Left lobe of liver (tissue), 2 donors: Measurements from ENCODE around the gene PAGE2. TPM values are rescaled to one million over a fixed set of nuclear protein-coding genes. Genes with fewer than 3 reads are reported as not detected.
"Not testable (repeated sequence)": the region's sequence is repeated elsewhere in the genome, so short reads cannot be mapped to it uniquely, and the experiment has no call there.

Source experiments
- ATAC-seq: fragments of 200-7000 bp; cut with Tn5 transposase; one replicate; pipeline ENCODE4 v1.9.1; 2020; ENCODE audit warnings: mild to moderate bottlenecking, moderate library complexity
- DNase-seq: peaks from one replicate; pipeline ENCODE4 v3.0.0-alpha.2; 2020; ENCODE audit warnings: low spot score
- total RNA-seq: library from RNA; stranded (reverse); gene quantifications from one replicate; pipeline ENCODE4 v1.2.1, GENCODE V29; 2021
- donor health status: DM: no; HTN: no; CAD: no; lungs with moderate emphysema.
- donor health status: DM: no; HTN: yes; CAD: no.

Gene PAGE2
- total RNA-seq, 1 donor from 2014 or later = not detected

- no peak for DNase-seq
- no peak for ATAC-seq
Observed at GRCh38 chrX:55120761-55121358, 32.0 kb downstream of the PAGE2 start.

- no peak for ATAC-seq
- DNase-seq = no peak
Observed at GRCh38 chrX:55123900-55124299, 35.1 kb downstream of the PAGE2 start.

- ATAC-seq (no peak), DNase-seq (no peak)
Observed at GRCh38 chrX:55127692-55128091, 38.9 kb downstream of the PAGE2 start.

- ATAC-seq = no peak
- DNase-seq = no peak
Observed at GRCh38 chrX:55129361-55129760, 40.5 kb downstream of the PAGE2 start.

GRCh38 chrX:55130481-55130880 is 41.7 kb downstream of the PAGE2 start:
- DNase-seq = no peak
- no peak for ATAC-seq

GRCh38 chrX:55132416-55132815 is 43.6 kb downstream of the PAGE2 start:
- no peak for DNase-seq

GRCh38 chrX:55135171-55135570 is 46.4 kb downstream of the PAGE2 start:
- DNase-seq (peak; percentile 58), ATAC-seq (peak; percentile 97)

More at GRCh38 chrX:55132416-55132815, 43.6 kb downstream of the PAGE2 start:
- no peak for ATAC-seq

GRCh38 chrX:55140800-55141199 is 52.0 kb downstream of the PAGE2 start:
- ATAC-seq = not testable (repeated sequence)

More at GRCh38 chrX:55140800-55141199, 52.0 kb downstream of the PAGE2 start:
- not testable (repeated sequence) for DNase-seq

Other genes with a start within 250 kb of the PAGE2 start
- gene TRO, start 168.2 kb upstream of the PAGE2 start, total RNA-seq = 0.70 TPM
- gene PFKFB1, start 94.8 kb upstream of the PAGE2 start, total RNA-seq = 24.0 TPM
- gene APEX2, start 88.7 kb upstream of the PAGE2 start, total RNA-seq = 6.7 TPM
- 1.9 TPM for gene ALAS2, start 58.0 kb upstream of the PAGE2 start, total RNA-seq
- not detected for gene PAGE2B, start 14.0 kb upstream of the PAGE2 start, total RNA-seq
- 0.73 TPM for gene PAGE5, start 131.3 kb downstream of the PAGE2 start, total RNA-seq
- not detected for gene PAGE3, start 175.9 kb downstream of the PAGE2 start, total RNA-seq